HL-60 (cell line): ENCODE measurements around the gene SOX21.

Experiments used
- POLR2AphosphoS5 ChIP-seq: IDR thresholded peaks from 2 replicates; pipeline ENCODE4 v1.6.1; 2012; ENCODE audit warnings: low read depth
- TF ChIP-seq, protein P1 (sequence below): IDR thresholded peaks from one replicate; pipeline ENCODE4 v1.5.1; 2011; ENCODE audit warnings: low read length, control low read depth, inconsistent platforms; ENCODE audit not compliant: insufficient read depth
- TF ChIP-seq, protein P2 (sequence below): IDR thresholded peaks from 2 replicates; pipeline ENCODE4 v1.6.1; 2012; ENCODE audit warnings: low read depth; ENCODE audit not compliant: insufficient replicate concordance

DNA sequence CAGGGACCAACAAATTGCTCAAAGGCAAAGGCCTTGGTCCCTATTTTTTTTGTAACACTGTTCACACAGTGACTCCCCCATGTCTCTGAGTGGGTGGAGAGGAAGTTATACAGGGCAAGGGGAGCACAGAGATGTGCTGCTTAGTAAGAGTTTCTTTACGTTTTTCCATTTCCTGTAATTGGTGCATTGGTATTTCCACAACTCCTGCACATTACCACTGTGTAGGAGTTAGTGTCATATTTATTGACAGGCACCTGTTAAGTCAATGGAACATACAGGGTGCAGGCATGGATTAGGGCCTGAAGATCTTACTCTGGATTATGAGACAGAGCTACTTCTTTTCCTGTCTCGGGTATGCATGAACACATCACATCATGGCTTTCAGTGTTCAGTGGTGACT lies 45.2 kb downstream of the SOX21 start:
- TF ChIP-seq POLR2AphosphoS5, result no peak
- TF ChIP-seq, protein P1, sequence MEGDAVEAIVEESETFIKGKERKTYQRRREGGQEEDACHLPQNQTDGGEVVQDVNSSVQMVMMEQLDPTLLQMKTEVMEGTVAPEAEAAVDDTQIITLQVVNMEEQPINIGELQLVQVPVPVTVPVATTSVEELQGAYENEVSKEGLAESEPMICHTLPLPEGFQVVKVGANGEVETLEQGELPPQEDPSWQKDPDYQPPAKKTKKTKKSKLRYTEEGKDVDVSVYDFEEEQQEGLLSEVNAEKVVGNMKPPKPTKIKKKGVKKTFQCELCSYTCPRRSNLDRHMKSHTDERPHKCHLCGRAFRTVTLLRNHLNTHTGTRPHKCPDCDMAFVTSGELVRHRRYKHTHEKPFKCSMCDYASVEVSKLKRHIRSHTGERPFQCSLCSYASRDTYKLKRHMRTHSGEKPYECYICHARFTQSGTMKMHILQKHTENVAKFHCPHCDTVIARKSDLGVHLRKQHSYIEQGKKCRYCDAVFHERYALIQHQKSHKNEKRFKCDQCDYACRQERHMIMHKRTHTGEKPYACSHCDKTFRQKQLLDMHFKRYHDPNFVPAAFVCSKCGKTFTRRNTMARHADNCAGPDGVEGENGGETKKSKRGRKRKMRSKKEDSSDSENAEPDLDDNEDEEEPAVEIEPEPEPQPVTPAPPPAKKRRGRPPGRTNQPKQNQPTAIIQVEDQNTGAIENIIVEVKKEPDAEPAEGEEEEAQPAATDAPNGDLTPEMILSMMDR, result no peak
- TF ChIP-seq, protein P2, sequence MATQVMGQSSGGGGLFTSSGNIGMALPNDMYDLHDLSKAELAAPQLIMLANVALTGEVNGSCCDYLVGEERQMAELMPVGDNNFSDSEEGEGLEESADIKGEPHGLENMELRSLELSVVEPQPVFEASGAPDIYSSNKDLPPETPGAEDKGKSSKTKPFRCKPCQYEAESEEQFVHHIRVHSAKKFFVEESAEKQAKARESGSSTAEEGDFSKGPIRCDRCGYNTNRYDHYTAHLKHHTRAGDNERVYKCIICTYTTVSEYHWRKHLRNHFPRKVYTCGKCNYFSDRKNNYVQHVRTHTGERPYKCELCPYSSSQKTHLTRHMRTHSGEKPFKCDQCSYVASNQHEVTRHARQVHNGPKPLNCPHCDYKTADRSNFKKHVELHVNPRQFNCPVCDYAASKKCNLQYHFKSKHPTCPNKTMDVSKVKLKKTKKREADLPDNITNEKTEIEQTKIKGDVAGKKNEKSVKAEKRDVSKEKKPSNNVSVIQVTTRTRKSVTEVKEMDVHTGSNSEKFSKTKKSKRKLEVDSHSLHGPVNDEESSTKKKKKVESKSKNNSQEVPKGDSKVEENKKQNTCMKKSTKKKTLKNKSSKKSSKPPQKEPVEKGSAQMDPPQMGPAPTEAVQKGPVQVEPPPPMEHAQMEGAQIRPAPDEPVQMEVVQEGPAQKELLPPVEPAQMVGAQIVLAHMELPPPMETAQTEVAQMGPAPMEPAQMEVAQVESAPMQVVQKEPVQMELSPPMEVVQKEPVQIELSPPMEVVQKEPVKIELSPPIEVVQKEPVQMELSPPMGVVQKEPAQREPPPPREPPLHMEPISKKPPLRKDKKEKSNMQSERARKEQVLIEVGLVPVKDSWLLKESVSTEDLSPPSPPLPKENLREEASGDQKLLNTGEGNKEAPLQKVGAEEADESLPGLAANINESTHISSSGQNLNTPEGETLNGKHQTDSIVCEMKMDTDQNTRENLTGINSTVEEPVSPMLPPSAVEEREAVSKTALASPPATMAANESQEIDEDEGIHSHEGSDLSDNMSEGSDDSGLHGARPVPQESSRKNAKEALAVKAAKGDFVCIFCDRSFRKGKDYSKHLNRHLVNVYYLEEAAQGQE, result no peak
